Mesenchymal stem cell (in vitro differentiated cells and primary cell): ENCODE data around the gene HAP1.

ENCODE experiments used
- DNase-seq: peaks from one replicate; pipeline ENCODE4 v3.0.0-alpha.2; 2013
- H2AFZ ChIP-seq: one replicate; pipeline ENCODE4 v1.6.1; 2013; ENCODE audit warnings: low read depth, mild to moderate bottlenecking, control low read depth, inconsistent platforms, low read length, moderate library complexity
- H2AK5ac ChIP-seq: 2 replicates; pipeline ENCODE4 v1.6.1; 2013; ENCODE audit warnings: low read length, moderate library complexity, mild to moderate bottlenecking, inconsistent platforms; ENCODE audit not compliant: severe bottlenecking
- H2BK120ac ChIP-seq: one replicate; pipeline ENCODE4 v1.6.1; 2013; ENCODE audit warnings: low read depth, mild to moderate bottlenecking, inconsistent platforms, low read length, moderate library complexity
- H2BK12ac ChIP-seq, 2 experiments: one replicate each; pipeline ENCODE4 v1.6.1; 2013; ENCODE audit warnings: inconsistent platforms in 2 of 2, low read length in 2 of 2, mild to moderate bottlenecking in 2 of 2, moderate library complexity in 2 of 2, control low read depth in 1 of 2
- H2BK15ac ChIP-seq: one replicate; pipeline ENCODE4 v1.6.1; 2013; ENCODE audit warnings: mild to moderate bottlenecking, low read depth, inconsistent platforms; ENCODE audit not compliant: poor library complexity, severe bottlenecking
- H2BK5ac ChIP-seq: 2 replicates; pipeline ENCODE4 v1.6.1; 2013; ENCODE audit warnings: low read depth, mild to moderate bottlenecking, low read length, control low read depth, inconsistent platforms; ENCODE audit not compliant: poor library complexity, severe bottlenecking
- H3K14ac ChIP-seq, 2 experiments: one replicate each; pipeline ENCODE4 v1.6.1; 2013; ENCODE audit warnings: inconsistent platforms in 2 of 2, low read length in 2 of 2, control low read depth in 1 of 2, mild to moderate bottlenecking in 1 of 2, moderate library complexity in 1 of 2
- H3K18ac ChIP-seq, 2 experiments: one replicate each; pipeline ENCODE4 v1.6.1; 2013; ENCODE audit warnings: inconsistent platforms in 2 of 2, low read length in 2 of 2, control low read depth in 1 of 2, low read depth in 1 of 2, mild to moderate bottlenecking in 1 of 2
- H3K23ac ChIP-seq, 2 experiments: one replicate each; pipeline ENCODE4 v1.6.1; 2013; ENCODE audit warnings: inconsistent platforms in 2 of 2, low read length in 2 of 2, mild to moderate bottlenecking in 2 of 2, moderate library complexity in 2 of 2, control low read depth in 1 of 2
- H3K27ac ChIP-seq: 2 replicates; pipeline ENCODE4 v1.5.1; 2013; ENCODE audit warnings: mild to moderate bottlenecking, moderate library complexity, low read length, control low read depth, inconsistent platforms; ENCODE audit not compliant: poor library complexity, severe bottlenecking
- H3K27me3 ChIP-seq, 2 experiments: 2 replicates each; pipeline versions ENCODE4 v1.6.1 to v1.7.0; 2013; ENCODE audit warnings: low read length in 2 of 2, mild to moderate bottlenecking in 2 of 2, moderate library complexity in 2 of 2, control low read depth in 1 of 2, inconsistent platforms in 1 of 2; ENCODE audit not compliant: control insufficient read depth in 1 of 2, insufficient read depth in 1 of 2
- H3K36me3 ChIP-seq, 2 experiments: 2 replicates each; pipeline versions ENCODE4 v1.6.1 to v1.7.0; 2013; ENCODE audit warnings: low read length in 2 of 2, control low read depth in 1 of 2, inconsistent platforms in 1 of 2, low read depth in 1 of 2, mild to moderate bottlenecking in 1 of 2; ENCODE audit not compliant: insufficient read depth in 2 of 2, control insufficient read depth in 1 of 2
- H3K4ac ChIP-seq, 2 experiments: one replicate each; pipeline ENCODE4 v1.6.1; 2013; ENCODE audit warnings: inconsistent platforms in 2 of 2, low read length in 2 of 2, mild to moderate bottlenecking in 2 of 2, moderate library complexity in 2 of 2, control low read depth in 1 of 2, low read depth in 1 of 2
- H3K4me1 ChIP-seq: 2 replicates; pipeline ENCODE4 v1.6.1; 2013; ENCODE audit warnings: low read depth, low read length, control low read depth; ENCODE audit not compliant: control insufficient read depth, insufficient read depth
- H3K4me2 ChIP-seq: 2 replicates; pipeline ENCODE4 v1.6.1; 2013; ENCODE audit warnings: low read length, mild to moderate bottlenecking, inconsistent platforms; ENCODE audit not compliant: poor library complexity, severe bottlenecking
- H3K4me3 ChIP-seq, 2 experiments: 2 replicates each; pipeline versions ENCODE4 v1.5.1 to v1.7.0; 2013; ENCODE audit warnings: low read length in 2 of 2, mild to moderate bottlenecking in 2 of 2, control low read depth in 1 of 2, low read depth in 1 of 2; ENCODE audit not compliant: insufficient read depth in 1 of 2
- H3K79me1 ChIP-seq: replicated peaks from 2 replicates; pipeline ENCODE4 v1.6.1; 2013; ENCODE audit warnings: mild to moderate bottlenecking, control low read depth, low read length, inconsistent platforms; ENCODE audit not compliant: poor library complexity, severe bottlenecking
- H3K9ac ChIP-seq: 2 replicates; pipeline ENCODE4 v1.7.0; 2013; ENCODE audit warnings: mild to moderate bottlenecking, low read length, moderate library complexity
- H3K9me3 ChIP-seq: 2 replicates; pipeline ENCODE4 v1.7.0; 2013; ENCODE audit warnings: mild to moderate bottlenecking, low read length; ENCODE audit not compliant: control insufficient read depth
- H4K8ac ChIP-seq: one replicate; pipeline ENCODE4 v1.6.1; 2013; ENCODE audit warnings: inconsistent platforms, mild to moderate bottlenecking, low read length, moderate library complexity
- H4K91ac ChIP-seq: one replicate; pipeline ENCODE4 v1.6.1; 2013; ENCODE audit warnings: mild to moderate bottlenecking, low read length, inconsistent platforms
- WGBS: methylation state at CpG from one replicate; pipeline ENCODE4 v1.1.7; 2013; ENCODE audit warnings: mixed read lengths; 5-methylcytosine and 5-hydroxymethylcytosine counted together

HAP1 gene

GRCh38 chr17:41762841-41763240, 28.4 kb upstream of the HAP1 start:
- no peaks in the 10 kb centered on the region for H3K9me3 ChIP-seq
- no peak overlapping the region for H2AK5ac ChIP-seq
- WGBS = over 99% methylated on average over 12 of the region's 16 CpGs

GRCh38 chr17:41762391-41762790, 27.9 kb upstream of the HAP1 start:
- DNase-seq = no peak
- Histone ChIP-seq H3K9ac (no peak overlapping the region), H2BK12ac (no peak overlapping the region), H3K27me3 (peaks cover 0 to 4% of the 10 kb centered on the region in 2 experiments), H3K23ac (no peak overlapping the region), H2BK120ac (no peak overlapping the region), H3K14ac (no peak overlapping the region), H4K8ac (no peak overlapping the region), H3K4me2 (no peak overlapping the region), H3K36me3 (peaks cover 0 to 88% of the 10 kb centered on the region in 2 experiments), H2BK5ac (no peak overlapping the region), H2AFZ (no peak overlapping the region), H3K4me1 (peaks cover 6% of the 10 kb centered on the region), H3K4ac (no peak overlapping the region), H3K9me3 (no peaks in the 10 kb centered on the region), H2BK15ac (no peak overlapping the region), H2AK5ac (no peak overlapping the region), H3K4me3 (no peak overlapping the region), H3K18ac (no peak overlapping the region), H4K91ac (no peak overlapping the region), H3K79me1 (peaks cover 30% of the 10 kb centered on the region), H3K27ac (no peak overlapping the region)
- 85% methylated on average over 6 of the region's 6 CpGs for WGBS

More at GRCh38 chr17:41762841-41763240, 28.4 kb upstream of the HAP1 start:
- Histone ChIP-seq H4K8ac (no peak overlapping the region), H4K91ac (no peak overlapping the region), H3K27ac (no peak overlapping the region), H2BK12ac (no peak overlapping the region), H3K27me3 (peaks cover 0 to 4% of the 10 kb centered on the region in 2 experiments), H3K36me3 (peaks cover 0 to 88% of the 10 kb centered on the region in 2 experiments), H3K4ac (no peak overlapping the region), H2BK15ac (no peak overlapping the region), H3K14ac (no peak overlapping the region), H3K9ac (no peak overlapping the region), H3K4me1 (peaks cover 6% of the 10 kb centered on the region), H2AFZ (no peak overlapping the region), H2BK5ac (no peak overlapping the region), H3K18ac (no peak overlapping the region), H3K79me1 (peaks cover 30% of the 10 kb centered on the region), H3K4me2 (no peak overlapping the region), H2BK120ac (no peak overlapping the region), H3K4me3 (no peak overlapping the region), H3K23ac (no peak overlapping the region)
- DNase-seq = no peak

- no peak overlapping the region for H2BK15ac ChIP-seq
- H3K23ac ChIP-seq = no peak overlapping the region
- no peak for DNase-seq
- no peak overlapping the region for H3K4me3 ChIP-seq
- H3K4me2 ChIP-seq = no peak overlapping the region
- peaks cover 0 to 91% of the 10 kb centered on the region in 2 experiments for H3K36me3 ChIP-seq
- H3K4ac ChIP-seq = no peak overlapping the region
- H3K18ac ChIP-seq = no peak overlapping the region
- H3K27me3 ChIP-seq = peaks cover 0 to 4% of the 10 kb centered on the region in 2 experiments
- no peak overlapping the region for H3K27ac ChIP-seq
- H3K4me1 ChIP-seq = peaks cover 6% of the 10 kb centered on the region
- 97% methylated on average over 6 of the region's 6 CpGs for WGBS
- no peak overlapping the region for H2BK12ac ChIP-seq
- no peak overlapping the region for H3K14ac ChIP-seq
- no peak overlapping the region for H2AFZ ChIP-seq
- H2BK120ac ChIP-seq = no peak overlapping the region
- H3K9ac ChIP-seq = no peak overlapping the region
- no peak overlapping the region for H2AK5ac ChIP-seq
- H3K79me1 ChIP-seq = peaks cover 32% of the 10 kb centered on the region
- no peaks in the 10 kb centered on the region for H3K9me3 ChIP-seq
- no peak overlapping the region for H4K8ac ChIP-seq
- no peak overlapping the region for H4K91ac ChIP-seq
- no peak overlapping the region for H2BK5ac ChIP-seq
These were observed 26.4 kb upstream of the HAP1 start for GRCh38 chr17:41760878-41761277.

- no peaks in the 10 kb centered on the region for H3K9me3 ChIP-seq
- no peak overlapping the region for H3K27ac ChIP-seq
- no peak overlapping the region for H4K91ac ChIP-seq
- no peak overlapping the region for H2BK120ac ChIP-seq
- peaks cover 0 to 7% of the 10 kb centered on the region in 2 experiments for H3K27me3 ChIP-seq
- no peak overlapping the region for H4K8ac ChIP-seq
- no peak overlapping the region for H2BK5ac ChIP-seq
- no peak overlapping the region for H2BK15ac ChIP-seq
- no peak overlapping the region for H3K23ac ChIP-seq
- H3K4me3 ChIP-seq = no peak overlapping the region
- peaks cover 0 to 93% of the 10 kb centered on the region in 2 experiments for H3K36me3 ChIP-seq
- no peak overlapping the region for H2AK5ac ChIP-seq
- H3K4ac ChIP-seq = no peak overlapping the region
- no peak for DNase-seq
- H3K14ac ChIP-seq = no peak overlapping the region
- H3K9ac ChIP-seq = no peak overlapping the region
- H2BK12ac ChIP-seq = no peak overlapping the region
- peaks cover 35% of the 10 kb centered on the region for H3K79me1 ChIP-seq
- peak overlapping the region; percentile 8 for H3K4me2 ChIP-seq
- H3K4me1 ChIP-seq = peaks cover 8% of the 10 kb centered on the region
- H2AFZ ChIP-seq = no peak overlapping the region
- H3K18ac ChIP-seq = no peak overlapping the region
- WGBS = over 99% methylated on average over 9 of the region's 9 CpGs
These were observed 24.2 kb upstream of the HAP1 start for GRCh38 chr17:41758601-41759000.
